SK-N-MC (cell line): ENCODE results near the gene NGEF.

ENCODE experiments used
- FOXP2 ChIP-seq: optimal IDR thresholded peaks from 2 replicates; pipeline ENCODE3; 2011; ENCODE audit warnings: mild to moderate bottlenecking, moderate library complexity; ENCODE audit not compliant: insufficient read depth; ENCODE audit errors: extremely low read length, control extremely low read depth
- POLR2AphosphoS5 ChIP-seq: IDR thresholded peaks from 2 replicates; pipeline ENCODE4 v1.6.1; 2012; ENCODE audit warnings: mild to moderate bottlenecking, low read depth, low read length, borderline replicate concordance

GRCh38 chr2:233013650-233014049 lies 594 bp upstream of the NGEF start:
- TF ChIP-seq POLR2AphosphoS5 (no peak), FOXP2 (no peak)
